IMR-90 (cell line): ENCODE results near the gene HHIPL1. TPM values are rescaled to one million over a fixed set of nuclear protein-coding genes. Genes with fewer than 3 reads are reported as not detected.

Experiments used
- ATAC-seq: fragments of 200-7000 bp; cut with Tn5 transposase; 2 replicates; pipeline ENCODE4 v1.9.1; 2020; ENCODE audit warnings: low read depth, mild to moderate bottlenecking, moderate library complexity
- BruUV-seq: library from RNA; stranded (reverse); fragments of 400-500 nt; replicated peaks from 2 replicates; lab custom pipeline; 2021; lab: Mats Ljungman, UMichigan
- CTCF ChIA-PET: fragments of 300-600 bp; formaldehyde crosslinking; extraction: SDS; loops from one replicate; lab custom pipeline; 2021; ENCODE audit warnings: antibody characterized with exemption; lab: Yijun Ruan, JAX
- POLR2A ChIA-PET: fragments of 300-600 bp; sonication (Branson Sonifier 250); formaldehyde crosslinking; loops from one replicate; lab custom pipeline; 2022; ENCODE audit warnings: antibody characterized with exemption; ENCODE audit not compliant: unreplicated experiment; lab: Charles Lee
- DNase-seq: peaks from one replicate; pipeline ENCODE4 v3.0.0; 2013
- H2AFZ ChIP-seq: replicated peaks from 2 replicates; pipeline ENCODE3; 2013; ENCODE audit warnings: low read length, mild to moderate bottlenecking; ENCODE audit not compliant: poor library complexity
- H2AK5ac ChIP-seq: 2 replicates; pipeline ENCODE4 v1.6.1; 2013; ENCODE audit warnings: low read depth, low read length, inconsistent platforms
- H2AK9ac ChIP-seq: replicated peaks from 2 replicates; pipeline ENCODE3; 2013; ENCODE audit warnings: mild to moderate bottlenecking, low read depth, low read length, moderate library complexity; ENCODE audit not compliant: poor library complexity
- H2BK120ac ChIP-seq: 2 replicates; pipeline ENCODE4 v1.6.1; 2013; ENCODE audit warnings: low read depth, low read length, inconsistent platforms
- H2BK15ac ChIP-seq: 3 replicates; pipeline ENCODE4 v1.6.1; 2013; ENCODE audit warnings: low read depth, low read length, inconsistent platforms
- H2BK20ac ChIP-seq: 2 replicates; pipeline ENCODE4 v1.6.1; 2013; ENCODE audit warnings: low read depth, mild to moderate bottlenecking, inconsistent platforms, low read length, moderate library complexity
- H2BK5ac ChIP-seq: 2 replicates; pipeline ENCODE4 v1.6.1; 2013; ENCODE audit warnings: mild to moderate bottlenecking, low read depth, low read length, inconsistent platforms; ENCODE audit not compliant: poor library complexity, severe bottlenecking
- H3K14ac ChIP-seq: replicated peaks from 2 replicates; pipeline ENCODE4 v1.6.1; 2013; ENCODE audit warnings: low read depth, low read length, inconsistent platforms
- H3K18ac ChIP-seq: 2 replicates; pipeline ENCODE4 v1.6.1; 2013; ENCODE audit warnings: low read depth, low read length, control low read depth
- H3K23ac ChIP-seq: 2 replicates; pipeline ENCODE4 v1.6.1; 2013; ENCODE audit warnings: low read depth, low read length, inconsistent platforms
- H3K27ac ChIP-seq: 2 replicates; pipeline ENCODE4 v1.5.1; 2013; ENCODE audit warnings: mild to moderate bottlenecking, control low read depth, low read length; ENCODE audit not compliant: insufficient read depth
- H3K27me3 ChIP-seq: 2 replicates; pipeline ENCODE4 v1.6.1; 2013; ENCODE audit warnings: low read length; ENCODE audit not compliant: control insufficient read depth, insufficient read depth
- H3K36me3 ChIP-seq: 2 replicates; pipeline ENCODE4 v1.6.1; 2013; ENCODE audit warnings: low read length, mixed read lengths; ENCODE audit not compliant: control insufficient read depth, insufficient read depth
- H3K4ac ChIP-seq: 2 replicates; pipeline ENCODE4 v1.6.1; 2013; ENCODE audit warnings: low read depth, low read length, inconsistent platforms
- H3K4me1 ChIP-seq: 2 replicates; pipeline ENCODE4 v1.6.1; 2013; ENCODE audit warnings: low read length, mixed read lengths; ENCODE audit not compliant: control insufficient read depth, insufficient read depth
- H3K4me2 ChIP-seq: 2 replicates; pipeline ENCODE4 v1.6.1; 2013; ENCODE audit warnings: low read depth, mild to moderate bottlenecking, control low read depth, low read length, moderate library complexity
- H3K4me3 ChIP-seq: 2 replicates; pipeline ENCODE4 v1.5.1; 2013; ENCODE audit warnings: low read depth, mild to moderate bottlenecking, control low read depth, low read length, moderate library complexity; ENCODE audit not compliant: insufficient read depth
- H3K56ac ChIP-seq: 2 replicates; pipeline ENCODE4 v1.6.1; 2013; ENCODE audit warnings: low read length, inconsistent platforms; ENCODE audit not compliant: insufficient read depth; ENCODE audit errors: extremely low read depth
- H3K79me1 ChIP-seq, 2 experiments: 2 replicates each; pipeline ENCODE4 v1.6.1; 2013; ENCODE audit warnings: low read length in 2 of 2, inconsistent platforms in 1 of 2, low read depth in 1 of 2
- H3K9ac ChIP-seq: 2 replicates; pipeline ENCODE4 v1.6.1; 2013; ENCODE audit warnings: low read depth, low read length, control low read depth
- H3K9me1 ChIP-seq: 2 replicates; pipeline ENCODE4 v1.6.1; 2013; ENCODE audit warnings: low read length, inconsistent platforms; ENCODE audit not compliant: insufficient read depth
- H3K9me3 ChIP-seq: 2 replicates; pipeline ENCODE4 v1.6.1; 2013; ENCODE audit warnings: low read length; ENCODE audit not compliant: control insufficient read depth, insufficient read depth
- H4K20me1 ChIP-seq: 2 replicates; pipeline ENCODE4 v1.6.1; 2013; ENCODE audit warnings: low read length, inconsistent platforms; ENCODE audit not compliant: insufficient read depth
- H4K5ac ChIP-seq: 2 replicates; pipeline ENCODE4 v1.6.1; 2013; ENCODE audit warnings: mild to moderate bottlenecking, low read depth, low read length, control low read depth
- H4K8ac ChIP-seq, 2 experiments: 2 replicates each; pipeline ENCODE4 v1.6.1; 2013; ENCODE audit warnings: low read depth in 2 of 2, low read length in 2 of 2, control low read depth in 1 of 2, inconsistent platforms in 1 of 2
- H4K91ac ChIP-seq: 2 replicates; pipeline ENCODE4 v1.6.1; 2013; ENCODE audit warnings: low read depth, low read length, inconsistent platforms; ENCODE audit not compliant: insufficient read depth
- MAZ ChIP-seq: IDR thresholded peaks from 2 replicates; pipeline ENCODE4 v1.6.1; 2012; ENCODE audit warnings: low read depth, mild to moderate bottlenecking, low read length, improper control_type of control experiment, moderate library complexity, borderline replicate concordance
- WGBS, 2 experiments: methylation state at CpG; one replicate each; pipeline versions ENCODE4 v1.1.5 to v1.1.7; 2013; ENCODE audit warnings: missing lambda C conversion rate in 2 of 2; ENCODE audit not compliant: insufficient read length in 1 of 2; ENCODE audit errors: extremely low coverage in 2 of 2; 5-methylcytosine and 5-hydroxymethylcytosine counted together
- dilution Hi-C: fragments of 300-500 bp; cut with HindIII; formaldehyde crosslinking; loops from one replicate; pipeline ENCODE4 v1.14.3; 2018; ENCODE audit warnings: low sequenced_read_pairs; ENCODE audit not compliant: unreplicated experiment
- in situ Hi-C: fragments of 300-500 bp; cut with MboI; formaldehyde crosslinking; loops from 3 replicates; pipeline ENCODE4 v1.14.3; 2019; ENCODE audit warnings: low sequenced_read_pairs, inconsistent platforms, mixed read lengths
- intact Hi-C: fragments of 100-400 bp; cut with micrococcal nuclease; formaldehyde crosslinking; loops from 2 replicates; pipeline ENCODE4 v1.10.0; 2022
- polyA plus RNA-seq, 3 experiments: library from polyadenylated mRNA; depleted of rRNA; stranded (reverse); fragments of >200 nt; gene quantifications; 2 replicates each; pipeline ENCODE4 v1.2.3, GENCODE V29; 2012; ENCODE audit warnings: low replicate concordance in 1 of 3
- total RNA-seq: library from RNA; depleted of rRNA; stranded (reverse); fragments of >200 nt; gene quantifications from 2 replicates; pipeline ENCODE4 v1.2.3, GENCODE V29; 2012
- TF ChIP-seq, protein P1 (sequence below): conservative IDR thresholded peaks from 2 replicates; pipeline ENCODE4 v1.5.1; 2012; ENCODE audit warnings: mild to moderate bottlenecking, low read depth, low read length, improper control_type of control experiment

Gene HHIPL1
- total and polyA plus RNA-seq, 2 of the 4 experiments (the other 2 are of a cell fraction): 0.65 to 0.72 TPM

DNA sequence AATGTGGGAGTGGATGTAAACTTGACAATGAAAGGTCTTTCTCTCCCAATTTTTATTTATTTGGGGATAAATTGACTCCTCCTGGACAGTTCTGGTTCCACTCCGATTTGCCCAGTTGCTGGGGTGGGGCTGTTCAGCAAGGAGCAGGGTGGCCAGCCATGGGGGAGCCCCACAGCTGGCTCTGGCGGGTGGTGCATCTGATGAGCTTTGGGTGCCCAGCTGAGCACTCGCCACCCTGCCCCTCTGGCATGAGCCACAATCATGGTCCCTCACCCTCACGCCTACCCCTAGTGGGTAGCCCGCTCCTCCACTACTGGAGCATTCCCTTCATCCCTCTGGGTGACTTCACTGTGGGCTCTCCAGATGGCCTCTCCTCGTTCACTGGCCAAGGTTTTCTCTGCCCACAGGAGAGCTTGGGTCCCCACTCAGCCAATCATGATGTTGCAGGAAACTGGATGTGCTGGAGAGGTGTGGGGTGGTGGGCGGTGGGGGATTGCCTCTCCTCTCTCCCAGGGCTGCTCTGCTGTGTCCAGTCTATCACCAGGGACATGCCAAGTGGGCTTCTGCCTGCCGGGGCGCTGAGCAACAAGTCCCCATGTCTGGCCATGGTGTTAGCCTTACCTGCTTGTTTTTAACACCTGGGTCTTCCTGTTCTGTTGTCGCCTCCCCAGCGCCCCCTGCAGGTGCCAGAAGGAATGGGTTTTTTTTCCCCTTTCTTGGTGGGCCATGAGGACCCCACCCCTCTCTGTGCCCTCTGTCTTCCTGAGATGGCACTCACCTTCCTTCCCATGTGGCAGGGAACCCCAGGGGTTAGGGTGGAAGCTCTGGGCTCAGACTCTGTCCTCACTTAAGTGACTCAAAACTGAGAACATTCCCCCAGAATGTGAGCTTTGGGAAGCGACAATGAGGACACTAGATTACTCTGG is 42.6 kb downstream of the HHIPL1 start:
- Histone ChIP-seq H2BK20ac (no peak overlapping the region), H2AK9ac (no peak overlapping the region), H3K4ac (no peak overlapping the region), H3K36me3 (no peaks in the 10 kb centered on the region), H2BK15ac (no peak overlapping the region), H3K56ac (no peak overlapping the region), H4K8ac (no peak overlapping the region), H2AK5ac (no peak overlapping the region), H3K4me3 (no peak overlapping the region), H2BK120ac (no peak overlapping the region), H2AFZ (no peak overlapping the region), H3K79me1 (no peaks in the 10 kb centered on the region; a peak in 1 of 4 replicates), H2BK5ac (no peak overlapping the region), H3K4me2 (no peak overlapping the region), H3K27me3 (peaks cover 47% of the 10 kb centered on the region), H3K18ac (no peak overlapping the region), H3K9ac (no peak overlapping the region), H3K9me3 (no peaks in the 10 kb centered on the region), H3K27ac (no peak overlapping the region), H3K4me1 (peaks cover 8% of the 10 kb centered on the region), H3K14ac (no peak overlapping the region), H4K91ac (no peak overlapping the region), H3K23ac (no peak overlapping the region), H4K5ac (no peak overlapping the region), H3K9me1 (no peaks in the 10 kb centered on the region), H4K20me1 (no peaks in the 10 kb centered on the region; the same call in 1 of the 2 replicates)
- dilution Hi-C loops: no loop called here
- ChIA-PET POLR2A (no interaction called here), CTCF (interaction anchor here (0.9 kb wide), 1 partner anchor 43 kb away, joined by 3 read pairs; no protein-coding TSS in a partner anchor)
- in situ Hi-C loops: no loop called here
- intact Hi-C loops: no loop called here
- BruUV-seq: no TSS peak
- no peak for ATAC-seq
- no peak for DNase-seq
- WGBS, 2 experiments: 42% methylated on average over 3 of the region's 12 CpGs; no CpG with 5 or more reads in 1 of the 2 experiments
- TF ChIP-seq, protein P1, sequence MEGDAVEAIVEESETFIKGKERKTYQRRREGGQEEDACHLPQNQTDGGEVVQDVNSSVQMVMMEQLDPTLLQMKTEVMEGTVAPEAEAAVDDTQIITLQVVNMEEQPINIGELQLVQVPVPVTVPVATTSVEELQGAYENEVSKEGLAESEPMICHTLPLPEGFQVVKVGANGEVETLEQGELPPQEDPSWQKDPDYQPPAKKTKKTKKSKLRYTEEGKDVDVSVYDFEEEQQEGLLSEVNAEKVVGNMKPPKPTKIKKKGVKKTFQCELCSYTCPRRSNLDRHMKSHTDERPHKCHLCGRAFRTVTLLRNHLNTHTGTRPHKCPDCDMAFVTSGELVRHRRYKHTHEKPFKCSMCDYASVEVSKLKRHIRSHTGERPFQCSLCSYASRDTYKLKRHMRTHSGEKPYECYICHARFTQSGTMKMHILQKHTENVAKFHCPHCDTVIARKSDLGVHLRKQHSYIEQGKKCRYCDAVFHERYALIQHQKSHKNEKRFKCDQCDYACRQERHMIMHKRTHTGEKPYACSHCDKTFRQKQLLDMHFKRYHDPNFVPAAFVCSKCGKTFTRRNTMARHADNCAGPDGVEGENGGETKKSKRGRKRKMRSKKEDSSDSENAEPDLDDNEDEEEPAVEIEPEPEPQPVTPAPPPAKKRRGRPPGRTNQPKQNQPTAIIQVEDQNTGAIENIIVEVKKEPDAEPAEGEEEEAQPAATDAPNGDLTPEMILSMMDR: peak; percentile 40
- TF ChIP-seq MAZ: no peak
